Neuronal stem cell (in vitro differentiated cells): ENCODE measurements around the gene ARHGAP1.

Source experiments
- DNase-seq: peaks from one replicate; pipeline ENCODE4 v3.0.0-alpha.2; 2013; ENCODE audit warnings: low spot score
- H2AFZ ChIP-seq: one replicate; pipeline ENCODE4 v1.6.1; 2013; ENCODE audit warnings: mild to moderate bottlenecking, low read length, inconsistent platforms
- H2AK5ac ChIP-seq: 2 replicates; pipeline ENCODE4 v1.6.1; 2013; ENCODE audit warnings: low read depth, mild to moderate bottlenecking, inconsistent platforms, low read length, moderate library complexity, mixed read lengths
- H2BK120ac ChIP-seq: 2 replicates; pipeline ENCODE4 v1.6.1; 2013; ENCODE audit warnings: low read depth, mild to moderate bottlenecking, inconsistent platforms, low read length, moderate library complexity, mixed read lengths
- H2BK12ac ChIP-seq: one replicate; pipeline ENCODE4 v1.6.1; 2013; ENCODE audit warnings: low read length, inconsistent platforms
- H2BK15ac ChIP-seq: 2 replicates; pipeline ENCODE4 v1.6.1; 2013; ENCODE audit warnings: mild to moderate bottlenecking, low read length, inconsistent platforms, mixed read lengths
- H2BK5ac ChIP-seq: one replicate; pipeline ENCODE4 v1.6.1; 2013; ENCODE audit warnings: inconsistent platforms, mild to moderate bottlenecking, low read length, moderate library complexity
- H3K14ac ChIP-seq: one replicate; pipeline ENCODE4 v1.6.1; 2013; ENCODE audit warnings: low read length, inconsistent platforms
- H3K18ac ChIP-seq: 2 replicates; pipeline ENCODE4 v1.6.1; 2013; ENCODE audit warnings: low read length, inconsistent platforms
- H3K23ac ChIP-seq: 2 replicates; pipeline ENCODE4 v1.6.1; 2013; ENCODE audit warnings: low read depth, mild to moderate bottlenecking, mixed read lengths, low read length, inconsistent platforms; ENCODE audit not compliant: poor library complexity
- H3K27ac ChIP-seq: replicated peaks from 3 replicates; pipeline ENCODE4 v1.5.1; 2013; ENCODE audit warnings: low read length, inconsistent platforms
- H3K27me3 ChIP-seq, 3 experiments: 2 replicates each; pipeline ENCODE4 v1.6.1; 2013; ENCODE audit warnings: low read length in 3 of 3, mild to moderate bottlenecking in 2 of 3, inconsistent platforms in 1 of 3, low read depth in 1 of 3, mixed read lengths in 1 of 3, moderate library complexity in 1 of 3; ENCODE audit not compliant: control insufficient read depth in 3 of 3, insufficient read depth in 3 of 3
- H3K36me3 ChIP-seq, 2 donors: replicated peaks in 1 of 2; 2 replicates each; pipeline ENCODE4 v1.6.1; 2013; ENCODE audit warnings: low read length in 2 of 2; ENCODE audit not compliant: control insufficient read depth in 2 of 2, insufficient read depth in 2 of 2
- H3K4ac ChIP-seq: 2 replicates; pipeline ENCODE4 v1.6.1; 2013; ENCODE audit warnings: inconsistent platforms, mild to moderate bottlenecking, low read length, moderate library complexity
- H3K4me1 ChIP-seq, 2 donors: 1 replicate in 1 of 2; 2 replicates in 1 of 2; pipeline ENCODE4 v1.6.1; 2013; ENCODE audit warnings: low read length in 2 of 2, low read depth in 1 of 2; ENCODE audit not compliant: control insufficient read depth in 2 of 2, insufficient read depth in 1 of 2
- H3K4me2 ChIP-seq: one replicate; pipeline ENCODE4 v1.6.1; 2013; ENCODE audit warnings: mild to moderate bottlenecking, low read length, inconsistent platforms; ENCODE audit not compliant: insufficient read depth, poor library complexity, severe bottlenecking
- H3K4me3 ChIP-seq, 2 donors: 2 replicates each; pipeline ENCODE4 v1.5.1; 2013; ENCODE audit warnings: low read length in 2 of 2, mild to moderate bottlenecking in 2 of 2, inconsistent platforms in 1 of 2, moderate library complexity in 1 of 2
- H3K79me1 ChIP-seq: one replicate; pipeline ENCODE4 v1.6.1; 2013; ENCODE audit warnings: low read depth, mild to moderate bottlenecking, inconsistent platforms, low read length, moderate library complexity
- H3K9ac ChIP-seq: one replicate; pipeline ENCODE4 v1.6.1; 2013; ENCODE audit warnings: mild to moderate bottlenecking, low read depth, low read length, inconsistent platforms; ENCODE audit not compliant: poor library complexity
- H3K9me3 ChIP-seq, 2 donors: replicated peaks in 1 of 2; 2 replicates each; pipeline versions ENCODE3 to v1.6.1; 2013; ENCODE audit warnings: low read length in 2 of 2, mild to moderate bottlenecking in 2 of 2, inconsistent platforms in 1 of 2, low read depth in 1 of 2, mixed read lengths in 1 of 2, moderate library complexity in 1 of 2; ENCODE audit not compliant: control insufficient read depth in 2 of 2, insufficient read depth in 1 of 2
- H4K8ac ChIP-seq: one replicate; pipeline ENCODE4 v1.6.1; 2013; ENCODE audit warnings: low read depth, mild to moderate bottlenecking, inconsistent platforms, low read length, moderate library complexity
- H4K91ac ChIP-seq: one replicate; pipeline ENCODE4 v1.6.1; 2013; ENCODE audit warnings: low read length, low read depth, mild to moderate bottlenecking, inconsistent platforms; ENCODE audit not compliant: poor library complexity
- WGBS, 2 donors: extraction: QIAGEN DNeasy Blood & Tissue Kit; methylation state at CpG; one replicate each; pipeline ENCODE4 v1.1.7; 2013; ENCODE audit warnings: missing lambda C conversion rate in 2 of 2, mixed read lengths in 1 of 2; ENCODE audit not compliant: insufficient read length in 2 of 2, insufficient replicate concordance in 1 of 2; ENCODE audit errors: extremely low coverage in 2 of 2; 5-methylcytosine and 5-hydroxymethylcytosine counted together

The ARHGAP1 gene

DNA sequence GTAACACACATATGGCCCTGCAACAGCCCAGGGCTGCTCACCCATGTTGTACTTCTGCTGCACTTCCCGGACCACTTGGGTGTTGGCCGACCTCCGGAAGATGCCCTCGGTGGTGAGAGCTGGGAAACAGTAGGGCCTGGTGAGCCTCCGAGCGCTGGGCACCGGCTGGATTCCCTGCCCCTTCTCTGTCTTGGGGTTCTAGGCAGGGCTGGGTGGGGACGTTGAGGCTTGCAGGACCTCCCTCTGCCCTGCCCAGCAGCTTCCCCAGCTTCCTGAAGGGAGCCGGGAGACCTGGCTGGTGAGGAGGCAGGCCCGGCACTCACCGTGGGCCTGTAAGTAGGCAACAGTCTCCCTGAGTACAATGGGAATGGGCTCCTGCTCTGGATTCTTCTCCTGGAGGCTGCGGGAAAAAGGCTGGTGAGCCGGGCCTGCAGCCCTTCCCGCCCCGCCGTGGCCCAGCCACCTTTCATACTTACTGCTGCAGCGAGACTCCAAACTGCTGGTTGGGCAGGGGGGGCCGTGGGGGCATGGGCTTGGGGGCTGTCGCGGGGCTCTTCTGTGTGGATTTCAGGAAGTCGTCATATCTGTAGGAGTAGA, 20.2 kb downstream of the ARHGAP1 start:
- no peak overlapping the region for H3K18ac ChIP-seq
- H3K9ac ChIP-seq, result no peak overlapping the region
- no peak overlapping the region for H3K14ac ChIP-seq
- H3K27ac ChIP-seq, result no peak overlapping the region
- no peak overlapping the region for H2AFZ ChIP-seq
- H3K9me3 ChIP-seq, result no peaks in the 10 kb centered on the region
- H2BK120ac ChIP-seq, result no peak overlapping the region
- peaks cover 24 to 56% of the 10 kb centered on the region in 2 donors for H3K36me3 ChIP-seq
- no peaks in the 10 kb centered on the region for H3K27me3 ChIP-seq
- no peak overlapping the region for H3K4me2 ChIP-seq
- no peak overlapping the region for H4K8ac ChIP-seq
- H4K91ac ChIP-seq, result no peak overlapping the region
- WGBS, 2 donors, result no CpG with 5 or more reads among the region's 21 CpGs
- H2BK12ac ChIP-seq, result no peak overlapping the region
- H3K4me3 ChIP-seq, result no peak overlapping the region
- no peaks in the 10 kb centered on the region for H3K4me1 ChIP-seq
- H3K79me1 ChIP-seq, result peaks cover 5% of the 10 kb centered on the region
- H3K4ac ChIP-seq, result no peak overlapping the region
- H2AK5ac ChIP-seq, result no peak overlapping the region
- no peak overlapping the region for H3K23ac ChIP-seq
- no peak overlapping the region for H2BK5ac ChIP-seq
- no peak for DNase-seq
- H2BK15ac ChIP-seq, result no peak overlapping the region

DNA sequence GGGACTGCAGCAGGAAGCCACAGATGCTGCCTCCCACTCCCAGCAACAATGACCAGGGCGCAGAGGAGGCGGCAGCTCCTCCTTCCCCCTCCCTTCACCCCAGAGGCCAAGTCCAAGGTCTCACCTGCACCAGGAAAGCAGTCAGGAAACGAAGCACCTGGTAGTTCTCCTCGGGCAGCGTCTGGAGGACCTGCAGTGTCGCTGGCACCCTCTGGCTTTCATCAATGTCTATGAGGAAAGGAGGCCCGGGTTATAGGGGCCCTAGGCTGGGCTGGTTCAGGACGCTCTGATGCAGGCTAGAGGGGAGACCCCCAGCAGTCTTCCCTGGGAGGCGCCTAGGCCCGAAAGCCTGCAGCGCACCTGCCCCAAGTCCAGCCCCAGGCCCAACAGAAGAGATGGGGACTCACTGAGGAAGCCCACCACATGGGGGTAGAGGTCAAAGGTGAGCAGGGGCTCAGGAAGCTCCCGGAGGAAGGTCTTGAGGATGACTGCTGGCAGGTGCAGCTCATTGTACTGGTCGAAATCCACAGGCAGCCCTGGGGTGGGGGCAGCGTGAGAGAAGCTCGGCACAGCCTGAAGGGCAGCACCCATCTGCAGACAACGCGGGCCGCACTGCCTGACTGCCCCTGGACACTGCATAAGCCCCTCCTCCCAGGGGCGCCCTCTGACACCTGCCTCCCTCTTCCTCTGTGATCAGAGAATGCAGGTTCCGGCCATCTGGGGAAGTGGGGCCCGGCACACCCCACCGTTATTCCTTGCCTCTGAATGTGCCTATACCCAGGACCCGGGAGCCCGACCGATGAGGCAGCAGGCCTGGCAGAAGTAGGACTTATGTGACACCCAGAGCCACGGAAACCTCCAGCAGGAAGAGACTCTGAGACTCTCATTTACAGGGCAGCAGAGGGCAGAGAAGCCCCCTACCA, 20.9 kb downstream of the ARHGAP1 start:
- Histone ChIP-seq H4K8ac (no peak overlapping the region), H3K4me1 (peaks cover 2 to 4% of the 10 kb centered on the region in 2 donors), H2BK12ac (no peak overlapping the region), H3K9ac (peak overlapping the region; percentile 63), H2AK5ac (no peak overlapping the region), H3K27ac (no peak overlapping the region), H4K91ac (no peak overlapping the region), H3K23ac (no peak overlapping the region), H3K4ac (no peak overlapping the region), H2BK120ac (no peak overlapping the region), H2BK15ac (no peak overlapping the region), H3K9me3 (no peaks in the 10 kb centered on the region), H3K27me3 (no peaks in the 10 kb centered on the region), H3K79me1 (peaks cover 5% of the 10 kb centered on the region), H3K4me2 (no peak overlapping the region), H3K36me3 (peaks cover 24 to 54% of the 10 kb centered on the region in 2 donors), H3K14ac (peak overlapping the region; percentile 47), H3K4me3 (no peak overlapping the region), H2BK5ac (no peak overlapping the region), H3K18ac (no peak overlapping the region), H2AFZ (no peak overlapping the region)
- WGBS, 2 donors, result no CpG with 5 or more reads among the region's 26 CpGs
- DNase-seq, result no peak

DNA sequence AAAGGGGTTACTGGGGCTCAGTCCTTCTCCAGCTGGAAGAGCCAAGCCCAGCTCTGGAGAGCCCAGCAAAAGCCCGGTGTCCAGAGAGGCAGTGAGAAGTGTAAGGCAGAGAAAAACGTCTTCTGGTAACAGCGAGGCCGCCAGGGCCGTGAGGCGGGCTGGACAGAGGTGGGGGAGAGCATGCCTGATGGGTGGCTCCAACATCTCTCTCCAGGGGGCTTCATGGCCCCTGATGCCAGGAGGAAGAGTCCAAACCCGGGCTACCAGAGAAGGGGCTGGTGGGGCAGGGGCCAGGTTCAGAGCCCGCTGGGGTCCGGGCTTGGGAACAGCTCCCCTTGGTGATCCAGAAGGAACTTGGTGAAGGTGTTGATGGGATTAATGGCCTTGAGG, 21.7 kb downstream of the ARHGAP1 start:
- Histone ChIP-seq H3K4me2 (no peak overlapping the region), H2BK15ac (no peak overlapping the region), H3K79me1 (peaks cover 5% of the 10 kb centered on the region), H3K27me3 (no peaks in the 10 kb centered on the region), H3K27ac (no peak overlapping the region), H3K9me3 (no peaks in the 10 kb centered on the region), H3K14ac (no peak overlapping the region), H3K36me3 (peaks cover 24 to 52% of the 10 kb centered on the region in 2 donors), H4K91ac (no peak overlapping the region), H2BK120ac (no peak overlapping the region), H2BK12ac (no peak overlapping the region), H2AK5ac (no peak overlapping the region), H3K4ac (no peak overlapping the region), H3K9ac (no peak overlapping the region), H3K23ac (no peak overlapping the region), H2BK5ac (no peak overlapping the region), H2AFZ (no peak overlapping the region), H4K8ac (no peak overlapping the region), H3K4me1 (peaks cover 2 to 4% of the 10 kb centered on the region in 2 donors), H3K4me3 (no peak overlapping the region), H3K18ac (no peak overlapping the region)
- no CpG with 5 or more reads among the region's 9 CpGs for WGBS, 2 donors
- no peak for DNase-seq

DNA sequence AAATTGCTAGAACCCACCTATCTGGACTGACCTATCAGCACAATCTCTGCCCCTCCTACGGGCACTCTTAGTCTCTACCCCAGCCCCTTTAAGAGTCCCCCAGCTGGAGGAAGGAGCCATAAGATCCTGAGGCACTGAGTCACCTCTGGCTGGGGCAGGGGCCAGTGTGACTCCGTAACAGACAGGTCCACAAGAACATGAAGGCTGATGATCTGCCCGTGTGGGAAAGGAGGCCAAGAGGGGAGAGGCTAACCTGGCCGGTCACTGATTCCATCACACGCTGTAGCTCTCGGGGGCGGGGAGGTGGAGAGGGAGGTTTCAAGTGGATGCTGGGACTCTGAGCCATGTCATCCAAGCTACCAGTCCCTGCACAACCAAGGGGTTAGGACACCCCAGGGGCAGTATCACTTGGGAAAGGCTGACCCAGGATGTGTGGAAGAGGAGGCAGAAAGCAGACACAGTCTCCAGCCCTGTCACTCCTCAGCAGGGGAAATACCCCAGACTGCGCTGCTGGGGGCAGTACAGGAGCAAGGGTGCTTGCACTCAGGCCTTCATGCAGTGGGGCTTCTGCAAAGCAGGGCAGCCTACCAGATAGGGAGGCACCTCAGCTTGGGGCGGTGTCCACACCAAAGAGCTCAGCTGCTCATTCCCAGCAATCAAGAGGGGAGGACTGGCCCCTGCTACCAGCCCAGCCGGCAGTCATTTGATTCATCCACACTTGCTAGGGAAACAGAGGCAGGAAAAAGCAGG, 22.3 kb downstream of the ARHGAP1 start:
- no peak for DNase-seq
- Histone ChIP-seq H4K91ac (no peak overlapping the region), H3K36me3 (peaks cover 28 to 55% of the 10 kb centered on the region in 2 donors), H3K18ac (peak overlapping the region; percentile 19), H2BK15ac (no peak overlapping the region), H2BK120ac (no peak overlapping the region), H2BK5ac (no peak overlapping the region), H3K4me3 (no peak overlapping the region), H3K23ac (no peak overlapping the region), H3K4ac (no peak overlapping the region), H3K4me1 (peaks cover 2 to 4% of the 10 kb centered on the region in 2 donors), H2AK5ac (no peak overlapping the region), H3K9me3 (no peaks in the 10 kb centered on the region), H3K4me2 (no peak overlapping the region), H2AFZ (no peak overlapping the region), H3K14ac (no peak overlapping the region), H4K8ac (no peak overlapping the region), H3K79me1 (peaks cover 5% of the 10 kb centered on the region), H3K27me3 (no peaks in the 10 kb centered on the region), H3K27ac (no peak overlapping the region), H3K9ac (no peak overlapping the region), H2BK12ac (no peak overlapping the region)
- no CpG with 5 or more reads among the region's 10 CpGs for WGBS, 2 donors
